Dedifferentiated amniotic fluid mesenchymal stem cell (primary cell): ENCODE data around the gene GPC1.
A peak's percentile ranks its signal among the peaks of the same experiment; 100 is the strongest.
"Not testable (repeated sequence)": the region's sequence is repeated elsewhere in the genome, so short reads cannot be mapped to it uniquely, and the experiment has no call there.

ENCODE experiments used
- DNase-seq: peaks from one replicate; pipeline ENCODE4 v3.0.0-alpha.2; 2016; ENCODE audit errors: extremely low spot score

Gene GPC1

GRCh38 chr2:240435457-240435947 is at the start of gene GPC1:
Gene GPC1, plus strand, starts transcription at chr2:240435663. Its CDS starts 256 bp downstream, at chr2:240435919.
- DNase-seq: peak; percentile 60

GRCh38 chr2:240386326-240386725 is 49.1 kb upstream of the GPC1 start:
- DNase-seq: no peak

DNA sequence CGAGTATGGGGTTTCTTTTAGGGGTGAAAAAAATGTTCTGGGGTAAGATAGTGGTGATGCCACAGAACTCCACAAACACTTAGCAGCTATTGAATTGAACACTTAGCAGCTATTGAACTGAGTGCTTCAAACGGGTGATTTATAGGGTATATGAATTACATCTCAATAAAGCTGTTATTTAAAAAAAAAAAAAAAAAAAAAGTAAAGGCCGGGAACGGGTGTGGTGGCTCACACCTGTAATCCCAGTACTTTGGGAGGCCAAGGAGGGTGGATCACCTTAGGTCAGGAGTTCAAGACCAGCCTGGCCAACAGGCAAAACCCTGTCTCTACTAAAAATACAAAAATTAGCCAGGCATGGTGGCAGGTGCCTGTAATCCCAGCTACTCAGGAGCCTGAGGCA is 48.7 kb upstream of the GPC1 start:
- DNase-seq: not testable (repeated sequence)

- DNase-seq: no peak
Measured at GRCh38 chr2:240387325-240387668, 48.2 kb upstream of the GPC1 start.

DNA sequence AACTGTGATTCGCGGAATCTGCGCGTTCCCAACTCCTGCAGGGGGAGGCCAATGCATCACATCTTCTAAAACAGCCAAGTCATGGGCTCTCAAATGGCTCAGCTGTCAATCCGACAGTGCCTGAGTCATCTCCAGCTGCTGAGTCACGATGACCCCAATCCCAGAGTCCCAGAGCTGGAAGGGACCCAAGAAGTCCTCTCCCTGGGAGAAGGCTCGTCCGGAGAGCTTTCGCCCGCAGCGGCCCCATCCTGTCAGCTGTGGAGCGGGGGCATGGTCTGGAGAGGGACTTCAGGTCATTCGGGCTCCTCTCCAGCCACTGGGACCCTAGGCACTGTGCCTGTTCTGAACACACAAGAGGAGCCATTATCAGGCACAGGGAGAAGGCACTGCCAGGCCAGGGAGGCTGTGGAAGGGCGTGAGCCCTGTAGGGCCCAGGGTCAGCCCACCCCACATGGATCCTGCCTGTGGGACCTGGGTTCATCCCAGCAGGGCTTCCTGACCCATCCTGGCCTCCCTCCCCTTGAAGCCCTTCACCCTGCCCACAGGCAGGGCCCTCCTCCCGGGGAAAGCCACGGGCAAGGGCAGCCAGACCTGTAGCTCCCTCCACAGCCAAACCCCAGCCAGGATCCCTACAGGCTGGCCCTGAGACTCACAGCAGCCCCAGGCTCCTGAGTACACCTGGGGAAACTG is 47.6 kb upstream of the GPC1 start:
- DNase-seq: peak; percentile 88

GRCh38 chr2:240388471-240389301 is 46.8 kb upstream of the GPC1 start:
- no peak for DNase-seq

- DNase-seq: no peak
Measured at GRCh38 chr2:240389302-240389805, 46.1 kb upstream of the GPC1 start.

GRCh38 chr2:240390091-240391073 is 45.1 kb upstream of the GPC1 start:
- no peak for DNase-seq

DNA sequence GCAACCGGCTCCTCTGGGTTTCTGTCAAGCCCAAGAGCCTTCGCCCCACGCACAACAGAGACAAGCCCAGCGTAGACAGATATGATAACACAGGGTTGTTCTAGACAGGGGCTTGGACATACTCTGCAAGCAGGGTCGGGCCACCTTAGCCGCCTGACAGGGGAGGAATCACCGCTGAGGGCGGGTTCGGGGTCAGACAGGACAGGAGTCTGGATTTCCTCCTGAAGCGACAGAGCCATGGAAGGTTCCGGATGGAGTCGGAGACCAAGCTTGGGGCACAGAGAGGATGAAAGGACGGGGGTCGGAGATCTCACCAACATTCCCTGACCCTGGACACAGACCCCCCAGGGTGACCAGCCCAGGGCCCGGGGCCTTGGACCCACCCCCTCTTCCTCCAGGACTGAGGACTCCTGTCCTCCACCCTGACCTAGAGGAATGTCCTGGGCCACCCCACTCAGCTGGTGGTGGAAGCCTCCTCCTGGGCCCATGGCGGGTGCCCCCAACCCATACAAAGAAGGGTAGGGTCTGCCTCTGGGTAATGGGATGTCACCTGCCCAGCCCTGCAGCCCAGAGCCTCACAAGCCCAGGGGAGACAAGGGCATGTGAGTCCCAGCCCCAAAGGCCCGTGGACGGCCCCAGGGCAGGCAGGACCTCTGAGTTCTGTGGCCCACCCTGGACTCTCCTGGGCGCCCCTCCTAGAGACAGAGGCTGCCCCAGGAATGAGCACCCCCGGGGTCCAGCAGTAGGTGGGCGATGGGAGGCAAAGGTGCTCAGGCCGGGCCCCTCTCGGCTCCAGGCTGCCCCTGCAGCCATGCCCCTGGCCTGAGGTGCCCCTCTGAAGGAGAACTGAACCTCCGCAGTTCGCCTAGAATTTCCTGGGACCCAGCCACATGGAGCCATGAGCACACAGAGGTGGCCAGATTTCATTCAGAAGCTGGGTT is 44.1 kb upstream of the GPC1 start:
- DNase-seq: no peak

GRCh38 chr2:240392084-240392947 is 43.1 kb upstream of the GPC1 start:
- no peak for DNase-seq

DNA sequence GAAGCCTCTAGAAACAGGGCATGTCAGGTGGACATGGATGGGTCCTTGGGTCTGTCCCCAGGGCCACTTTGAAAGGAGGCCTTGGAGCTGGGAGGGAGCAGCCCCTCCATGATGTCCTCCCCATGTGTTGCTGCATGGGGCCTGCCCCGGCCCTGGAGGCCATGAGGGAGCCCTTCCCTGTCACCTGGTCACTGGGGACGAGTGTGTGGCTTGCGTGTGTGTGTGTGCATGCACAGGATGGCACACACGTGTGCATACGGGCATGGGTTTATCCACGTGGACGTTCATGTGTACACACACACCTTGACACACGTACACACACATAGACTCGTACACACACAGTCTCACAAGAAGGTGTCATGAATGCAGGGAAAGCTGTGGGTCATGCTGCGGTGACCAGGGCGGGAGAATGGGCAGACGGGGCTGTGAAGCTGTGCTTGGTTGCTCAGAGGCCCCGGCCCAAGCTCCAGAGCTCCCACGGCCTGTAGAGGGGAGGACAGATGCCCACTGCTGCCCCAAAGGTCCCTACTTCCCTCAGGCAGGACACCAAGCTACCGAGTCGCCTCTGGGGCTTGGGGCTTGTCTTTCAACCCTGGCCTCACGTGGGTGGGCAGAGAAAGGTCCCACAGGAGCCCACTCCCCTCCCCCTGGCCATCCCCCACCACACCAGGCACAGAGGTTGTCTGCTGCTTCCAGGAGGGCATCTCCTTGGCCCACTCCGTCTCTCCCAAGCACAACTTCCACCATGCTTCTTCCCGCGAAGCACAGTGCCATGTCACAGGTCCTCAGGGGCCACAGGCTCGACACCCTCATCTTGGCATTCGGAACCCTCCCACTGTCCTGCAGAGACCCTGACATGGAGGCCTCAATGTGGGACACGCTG is 42.3 kb upstream of the GPC1 start:
- no peak for DNase-seq

GRCh38 chr2:240393831-240394410 is 41.5 kb upstream of the GPC1 start:
- no peak for DNase-seq

DNA sequence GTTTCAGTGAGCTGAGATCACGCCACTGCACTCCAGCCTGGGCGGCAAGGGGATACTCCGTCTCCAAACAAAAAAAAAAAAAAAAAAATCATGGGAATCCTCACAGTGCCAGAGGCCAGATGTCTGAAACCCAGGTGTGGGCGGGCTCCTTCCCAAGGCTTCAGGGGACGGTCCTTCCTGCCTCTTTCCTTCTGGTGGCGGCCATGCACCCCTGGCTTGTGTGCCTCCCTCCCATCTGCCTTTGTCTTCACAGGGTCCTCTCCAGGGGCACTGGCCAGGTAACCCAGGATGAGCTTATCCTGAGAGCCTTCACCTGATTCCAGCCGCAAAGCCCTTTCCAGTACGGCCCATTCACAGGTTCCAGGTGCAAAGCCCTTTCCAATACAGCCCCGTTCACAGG is 40.9 kb upstream of the GPC1 start:
- no peak for DNase-seq

DNA sequence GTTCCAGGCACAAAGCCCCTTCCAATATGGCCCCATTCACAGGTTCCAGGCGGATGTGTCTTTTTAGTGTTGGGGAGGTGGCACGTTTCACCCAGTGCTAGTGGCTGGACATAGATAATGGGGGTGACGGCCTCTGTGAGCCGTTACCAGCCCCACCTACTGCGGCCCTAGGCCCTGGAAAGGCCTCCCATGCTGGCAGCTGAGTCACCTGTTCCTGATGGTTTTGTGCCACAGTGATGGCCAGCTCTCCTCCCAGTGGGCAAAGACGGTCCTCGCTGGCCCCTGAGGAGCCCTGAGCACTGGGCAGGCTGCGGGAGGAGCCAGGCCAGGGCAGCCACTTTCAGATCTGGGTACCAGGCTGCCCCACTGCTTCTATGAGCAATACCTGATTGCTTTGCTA is 40.0 kb upstream of the GPC1 start:
- no peak for DNase-seq

- no peak for DNase-seq
Measured at GRCh38 chr2:240395896-240396622, 39.4 kb upstream of the GPC1 start.

- no peak for DNase-seq
Measured at GRCh38 chr2:240396623-240397541, 38.6 kb upstream of the GPC1 start.

GRCh38 chr2:240397542-240397916 is 37.9 kb upstream of the GPC1 start:
- DNase-seq: no peak
